OCI-LY3 (cell line): Measurements from ENCODE around the gene CASP9.
"Not testable (repeated sequence)": the region's sequence is repeated elsewhere in the genome, so short reads cannot be mapped to it uniquely, and the experiment has no call there.

Experiments
- CTCF ChIP-seq: fragments of 200-600, 300-600 bp; sonication (generic); IDR thresholded peaks from 2 replicates; pipeline ENCODE4 v1.5.1; 2014; ENCODE audit warnings: antibody characterized with exemption, low read length, low read depth
- EZH2phosphoT487 ChIP-seq: fragments of 200-600 bp; shearing (Covaris generic); IDR thresholded peaks from 2 replicates; pipeline ENCODE4 v1.6.1; 2018; ENCODE audit warnings: antibody characterized with exemption, mixed run types, low read depth

GRCh38 chr1:15463926-15464322, 60.1 kb downstream of the CASP9 start:
- not testable (repeated sequence) for TF ChIP-seq CTCF, EZH2phosphoT487
